Mesenchymal stem cell (in vitro differentiated cells and primary cell): ENCODE measurements around the gene SNPH.

ENCODE experiments used
- DNase-seq: peaks from one replicate; pipeline ENCODE4 v3.0.0-alpha.2; 2013
- H2AFZ ChIP-seq: one replicate; pipeline ENCODE4 v1.6.1; 2013; ENCODE audit warnings: low read depth, mild to moderate bottlenecking, control low read depth, inconsistent platforms, low read length, moderate library complexity
- H2AK5ac ChIP-seq: 2 replicates; pipeline ENCODE4 v1.6.1; 2013; ENCODE audit warnings: low read length, moderate library complexity, mild to moderate bottlenecking, inconsistent platforms; ENCODE audit not compliant: severe bottlenecking
- H2BK120ac ChIP-seq: one replicate; pipeline ENCODE4 v1.6.1; 2013; ENCODE audit warnings: low read depth, mild to moderate bottlenecking, inconsistent platforms, low read length, moderate library complexity
- H2BK12ac ChIP-seq, 2 experiments: one replicate each; pipeline ENCODE4 v1.6.1; 2013; ENCODE audit warnings: inconsistent platforms in 2 of 2, low read length in 2 of 2, mild to moderate bottlenecking in 2 of 2, moderate library complexity in 2 of 2, control low read depth in 1 of 2
- H2BK15ac ChIP-seq: one replicate; pipeline ENCODE4 v1.6.1; 2013; ENCODE audit warnings: mild to moderate bottlenecking, low read depth, inconsistent platforms; ENCODE audit not compliant: poor library complexity, severe bottlenecking
- H2BK5ac ChIP-seq: 2 replicates; pipeline ENCODE4 v1.6.1; 2013; ENCODE audit warnings: low read depth, mild to moderate bottlenecking, low read length, control low read depth, inconsistent platforms; ENCODE audit not compliant: poor library complexity, severe bottlenecking
- H3K14ac ChIP-seq, 2 experiments: one replicate each; pipeline ENCODE4 v1.6.1; 2013; ENCODE audit warnings: inconsistent platforms in 2 of 2, low read length in 2 of 2, control low read depth in 1 of 2, mild to moderate bottlenecking in 1 of 2, moderate library complexity in 1 of 2
- H3K18ac ChIP-seq, 2 experiments: one replicate each; pipeline ENCODE4 v1.6.1; 2013; ENCODE audit warnings: inconsistent platforms in 2 of 2, low read length in 2 of 2, control low read depth in 1 of 2, low read depth in 1 of 2, mild to moderate bottlenecking in 1 of 2
- H3K23ac ChIP-seq, 2 experiments: one replicate each; pipeline ENCODE4 v1.6.1; 2013; ENCODE audit warnings: inconsistent platforms in 2 of 2, low read length in 2 of 2, mild to moderate bottlenecking in 2 of 2, moderate library complexity in 2 of 2, control low read depth in 1 of 2
- H3K27ac ChIP-seq: 2 replicates; pipeline ENCODE4 v1.5.1; 2013; ENCODE audit warnings: mild to moderate bottlenecking, moderate library complexity, low read length, control low read depth, inconsistent platforms; ENCODE audit not compliant: poor library complexity, severe bottlenecking
- H3K27me3 ChIP-seq, 2 experiments: 2 replicates each; pipeline versions ENCODE4 v1.6.1 to v1.7.0; 2013; ENCODE audit warnings: low read length in 2 of 2, mild to moderate bottlenecking in 2 of 2, moderate library complexity in 2 of 2, control low read depth in 1 of 2, inconsistent platforms in 1 of 2; ENCODE audit not compliant: control insufficient read depth in 1 of 2, insufficient read depth in 1 of 2
- H3K36me3 ChIP-seq, 2 experiments: 2 replicates each; pipeline versions ENCODE4 v1.6.1 to v1.7.0; 2013; ENCODE audit warnings: low read length in 2 of 2, control low read depth in 1 of 2, inconsistent platforms in 1 of 2, low read depth in 1 of 2, mild to moderate bottlenecking in 1 of 2; ENCODE audit not compliant: insufficient read depth in 2 of 2, control insufficient read depth in 1 of 2
- H3K4ac ChIP-seq, 2 experiments: one replicate each; pipeline ENCODE4 v1.6.1; 2013; ENCODE audit warnings: inconsistent platforms in 2 of 2, low read length in 2 of 2, mild to moderate bottlenecking in 2 of 2, moderate library complexity in 2 of 2, control low read depth in 1 of 2, low read depth in 1 of 2
- H3K4me1 ChIP-seq: 2 replicates; pipeline ENCODE4 v1.6.1; 2013; ENCODE audit warnings: low read depth, low read length, control low read depth; ENCODE audit not compliant: control insufficient read depth, insufficient read depth
- H3K4me2 ChIP-seq: 2 replicates; pipeline ENCODE4 v1.6.1; 2013; ENCODE audit warnings: low read length, mild to moderate bottlenecking, inconsistent platforms; ENCODE audit not compliant: poor library complexity, severe bottlenecking
- H3K4me3 ChIP-seq, 2 experiments: 2 replicates each; pipeline versions ENCODE4 v1.5.1 to v1.7.0; 2013; ENCODE audit warnings: low read length in 2 of 2, mild to moderate bottlenecking in 2 of 2, control low read depth in 1 of 2, low read depth in 1 of 2; ENCODE audit not compliant: insufficient read depth in 1 of 2
- H3K79me1 ChIP-seq: replicated peaks from 2 replicates; pipeline ENCODE4 v1.6.1; 2013; ENCODE audit warnings: mild to moderate bottlenecking, control low read depth, low read length, inconsistent platforms; ENCODE audit not compliant: poor library complexity, severe bottlenecking
- H3K9ac ChIP-seq: 2 replicates; pipeline ENCODE4 v1.7.0; 2013; ENCODE audit warnings: mild to moderate bottlenecking, low read length, moderate library complexity
- H3K9me3 ChIP-seq: 2 replicates; pipeline ENCODE4 v1.7.0; 2013; ENCODE audit warnings: mild to moderate bottlenecking, low read length; ENCODE audit not compliant: control insufficient read depth
- H4K8ac ChIP-seq: one replicate; pipeline ENCODE4 v1.6.1; 2013; ENCODE audit warnings: inconsistent platforms, mild to moderate bottlenecking, low read length, moderate library complexity
- H4K91ac ChIP-seq: one replicate; pipeline ENCODE4 v1.6.1; 2013; ENCODE audit warnings: mild to moderate bottlenecking, low read length, inconsistent platforms
- WGBS: methylation state at CpG from one replicate; pipeline ENCODE4 v1.1.7; 2013; ENCODE audit warnings: mixed read lengths; 5-methylcytosine and 5-hydroxymethylcytosine counted together

Gene SNPH

GRCh38 chr20:1294497-1294896 lies 28.4 kb downstream of the SNPH start:
- Histone ChIP-seq H4K8ac (no peak overlapping the region), H3K79me1 (peaks cover 39% of the 10 kb centered on the region), H2AK5ac (no peak overlapping the region), H3K9me3 (no peaks in the 10 kb centered on the region), H3K27me3 (no peaks in the 10 kb centered on the region), H3K23ac (no peak overlapping the region), H2BK12ac (no peak overlapping the region), H4K91ac (no peak overlapping the region), H3K36me3 (peaks cover 26 to 53% of the 10 kb centered on the region in 2 experiments), H3K27ac (no peak overlapping the region), H3K14ac (no peak overlapping the region), H3K4me3 (no peak overlapping the region), H2BK15ac (no peak overlapping the region), H2BK120ac (no peak overlapping the region), H3K18ac (no peak overlapping the region), H3K4ac (no peak overlapping the region), H3K9ac (no peak overlapping the region), H3K4me2 (no peak overlapping the region), H3K4me1 (peaks cover 7% of the 10 kb centered on the region), H2BK5ac (no peak overlapping the region), H2AFZ (no peak overlapping the region)
- DNase-seq = no peak
- WGBS = 98% methylated on average over 8 of the region's 8 CpGs

GRCh38 chr20:1295276-1295930 lies 29.3 kb downstream of the SNPH start:
- Histone ChIP-seq H2AK5ac (no peak overlapping the region), H2BK5ac (no peak overlapping the region), H3K79me1 (peaks cover 39% of the 10 kb centered on the region), H3K4me1 (peaks cover 9% of the 10 kb centered on the region), H3K36me3 (peaks cover 31 to 63% of the 10 kb centered on the region in 2 experiments), H2BK15ac (no peak overlapping the region), H2BK120ac (no peak overlapping the region), H3K23ac (no peak overlapping the region), H3K4ac (no peak overlapping the region), H3K4me3 (no peak overlapping the region), H3K18ac (no peak overlapping the region), H2BK12ac (no peak overlapping the region), H3K9ac (no peak overlapping the region), H4K91ac (peak overlapping the region; percentile 58), H3K27me3 (no peaks in the 10 kb centered on the region), H2AFZ (no peak overlapping the region), H3K14ac (no peak overlapping the region), H3K4me2 (no peak overlapping the region), H4K8ac (peak overlapping the region; percentile 31), H3K9me3 (no peaks in the 10 kb centered on the region), H3K27ac (no peak overlapping the region)
- no peak for DNase-seq
- WGBS = 96% methylated on average over 20 of the region's 20 CpGs

DNA sequence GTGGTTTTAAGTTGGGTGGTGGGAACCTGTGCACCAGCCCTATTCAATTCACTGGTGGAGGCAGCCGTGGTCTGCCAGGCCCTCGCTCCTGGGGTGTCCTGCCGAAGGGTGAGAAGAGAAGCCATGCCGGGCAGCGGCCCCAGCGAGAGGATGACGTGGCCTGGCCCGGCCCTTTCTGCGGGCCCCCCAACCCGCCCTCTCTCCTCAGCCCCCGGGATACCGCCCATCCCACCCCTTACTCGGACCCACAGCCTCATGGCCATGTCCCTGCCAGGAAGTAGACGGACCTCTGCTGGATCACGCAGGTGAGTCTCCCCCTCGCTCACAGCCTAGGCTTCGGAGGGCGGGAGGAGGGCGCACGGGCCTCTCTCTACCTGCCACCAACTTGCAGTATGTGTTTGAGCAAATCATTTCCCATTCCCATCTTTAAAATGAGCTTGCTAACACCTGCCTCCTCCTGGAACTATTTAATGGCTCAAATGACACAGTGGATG lies 30.1 kb downstream of the SNPH start:
- Histone ChIP-seq H3K4ac (no peak overlapping the region), H3K18ac (no peak overlapping the region), H2BK12ac (no peak overlapping the region)

DNA sequence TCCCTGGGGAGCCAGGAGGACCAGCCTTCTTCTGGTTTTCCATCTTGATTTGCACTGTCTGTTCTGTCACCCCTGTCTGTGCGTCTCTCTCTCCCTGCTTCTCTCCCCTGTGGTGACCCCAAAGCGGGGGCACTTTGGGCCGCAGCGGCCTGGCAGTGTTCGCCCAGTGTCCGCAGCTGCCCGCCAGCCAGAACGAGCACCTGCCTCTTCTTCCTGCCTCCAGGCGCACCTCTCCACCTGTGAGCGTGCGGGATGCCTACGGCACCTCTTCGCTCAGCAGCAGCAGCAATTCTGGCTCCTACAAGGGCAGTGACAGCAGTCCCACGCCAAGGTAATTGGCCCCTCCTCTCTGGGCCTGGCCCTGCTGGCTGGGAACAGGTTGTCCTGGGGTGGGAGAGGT lies 30.8 kb downstream of the SNPH start:
- Histone ChIP-seq H2BK15ac (no peak overlapping the region), H3K4ac (no peak overlapping the region), H3K14ac (no peak overlapping the region), H2AFZ (no peak overlapping the region), H3K9ac (no peak overlapping the region), H3K79me1 (peaks cover 36% of the 10 kb centered on the region), H3K36me3 (peaks cover 31 to 63% of the 10 kb centered on the region in 2 experiments), H2BK5ac (no peak overlapping the region), H3K18ac (no peak overlapping the region), H3K4me3 (no peak overlapping the region), H2AK5ac (no peak overlapping the region), H3K4me1 (peaks cover 13% of the 10 kb centered on the region), H3K9me3 (no peaks in the 10 kb centered on the region), H3K27me3 (no peaks in the 10 kb centered on the region), H3K23ac (no peak overlapping the region), H2BK120ac (no peak overlapping the region), H3K4me2 (no peak overlapping the region), H4K8ac (no peak overlapping the region), H4K91ac (no peak overlapping the region), H2BK12ac (no peak overlapping the region), H3K27ac (no peak overlapping the region)
- no peak for DNase-seq
- 94% methylated on average over 14 of the region's 14 CpGs for whole genome bisulfite sequencing

More for the DNA sequence above, 30.1 kb downstream of the SNPH start:
- no peaks in the 10 kb centered on the region for H3K27me3 ChIP-seq
- no peak overlapping the region for H2AK5ac ChIP-seq
- H4K8ac ChIP-seq = no peak overlapping the region
- DNase-seq = no peak
- H2AFZ ChIP-seq = no peak overlapping the region
- no peak overlapping the region for H4K91ac ChIP-seq
- H3K4me3 ChIP-seq = no peak overlapping the region
- no peak overlapping the region for H3K23ac ChIP-seq
- no peak overlapping the region for H3K14ac ChIP-seq
- no peak overlapping the region for H3K27ac ChIP-seq
- peaks cover 31 to 63% of the 10 kb centered on the region in 2 experiments for H3K36me3 ChIP-seq
- H3K9me3 ChIP-seq = no peaks in the 10 kb centered on the region
- H2BK120ac ChIP-seq = no peak overlapping the region
- H3K79me1 ChIP-seq = peaks cover 36% of the 10 kb centered on the region
- no peak overlapping the region for H3K9ac ChIP-seq
- peaks cover 14% of the 10 kb centered on the region for H3K4me1 ChIP-seq
- no peak overlapping the region for H2BK5ac ChIP-seq
- no peak overlapping the region for H2BK15ac ChIP-seq
- 97% methylated on average over 20 of the region's 20 CpGs for WGBS
- H3K4me2 ChIP-seq = no peak overlapping the region
